ENCODE results near the gene IL1RAPL2. TPM values are rescaled to one million over a fixed set of nuclear protein-coding genes. Genes with fewer than 3 reads are reported as not detected.

IL1RAPL2 gene
- total and polyA plus RNA-seq, 2 donors (not counting 1 experiment from before 2014, with no cell fraction given), result not detected

- ATAC-seq (ENCODE audit: low read depth), result no peak
- no peak overlapping the region for H3K4me3 Mint-ChIP-seq
- Histone ChIP-seq H3K27ac (ENCODE audit: low read length in 2 of 2) (no peak overlapping the region), H3K4me1 (ENCODE audit: control insufficient read depth in 2 of 2, insufficient read depth in 2 of 2, low read length in 2 of 2) (no peaks in the 10 kb centered on the region), H4K20me1 (ENCODE audit: control insufficient read depth, insufficient read depth, low read length, poor library complexity, severe bottlenecking) (no peaks in the 10 kb centered on the region), H3K4me2 (replicated peaks; ENCODE audit: low read depth, low read length, poor library complexity, severe bottlenecking) (no peak overlapping the region), H3K4me3 (ENCODE audit: control extremely low read depth in 1 of 5, extremely low read depth in 1 of 5, insufficient read depth in 1 of 5, low read depth in 2 of 5, low read length in 4 of 5) (no peak overlapping the region), H2AFZ (ENCODE audit: insufficient read depth, low read depth, low read length, poor library complexity, severe bottlenecking) (no peak overlapping the region), H3K36me3 (replicated peaks in 1 of 2; ENCODE audit: control extremely low read depth in 1 of 2, control insufficient read depth in 1 of 2, extremely low read depth in 1 of 2, insufficient read depth in 2 of 2, low read length in 1 of 2) (no peaks in the 10 kb centered on the region), H3K9ac (ENCODE audit: low read length) (no peak overlapping the region), H3K79me2 (ENCODE audit: control insufficient read depth, insufficient read depth, low read length) (no peaks in the 10 kb centered on the region), H3K27me3 (replicated peaks in 1 of 4; ENCODE audit: control extremely low read depth in 1 of 4, control insufficient read depth in 3 of 4, insufficient read depth in 4 of 4, low read length in 3 of 4) (no peaks in the 10 kb centered on the region), H3K9me3 (ENCODE audit: control extremely low read depth in 1 of 3, control insufficient read depth in 2 of 3, insufficient read depth in 1 of 3, low read length in 2 of 3) (no peaks in the 10 kb centered on the region)
- no peak for DNase-seq
- TF ChIP-seq EZH2 (IDR thresholded peaks at IDR 0.05; ENCODE audit: borderline replicate concordance, insufficient read depth, low read depth, low read length, poor library complexity, severe bottlenecking), result no peak
- TF ChIP-seq, protein P1, sequence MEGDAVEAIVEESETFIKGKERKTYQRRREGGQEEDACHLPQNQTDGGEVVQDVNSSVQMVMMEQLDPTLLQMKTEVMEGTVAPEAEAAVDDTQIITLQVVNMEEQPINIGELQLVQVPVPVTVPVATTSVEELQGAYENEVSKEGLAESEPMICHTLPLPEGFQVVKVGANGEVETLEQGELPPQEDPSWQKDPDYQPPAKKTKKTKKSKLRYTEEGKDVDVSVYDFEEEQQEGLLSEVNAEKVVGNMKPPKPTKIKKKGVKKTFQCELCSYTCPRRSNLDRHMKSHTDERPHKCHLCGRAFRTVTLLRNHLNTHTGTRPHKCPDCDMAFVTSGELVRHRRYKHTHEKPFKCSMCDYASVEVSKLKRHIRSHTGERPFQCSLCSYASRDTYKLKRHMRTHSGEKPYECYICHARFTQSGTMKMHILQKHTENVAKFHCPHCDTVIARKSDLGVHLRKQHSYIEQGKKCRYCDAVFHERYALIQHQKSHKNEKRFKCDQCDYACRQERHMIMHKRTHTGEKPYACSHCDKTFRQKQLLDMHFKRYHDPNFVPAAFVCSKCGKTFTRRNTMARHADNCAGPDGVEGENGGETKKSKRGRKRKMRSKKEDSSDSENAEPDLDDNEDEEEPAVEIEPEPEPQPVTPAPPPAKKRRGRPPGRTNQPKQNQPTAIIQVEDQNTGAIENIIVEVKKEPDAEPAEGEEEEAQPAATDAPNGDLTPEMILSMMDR (IDR thresholded peaks at IDR 0.05), result no peak
- peaks cover 2% of the 10 kb centered on the region for H3K9me3 Mint-ChIP-seq (ENCODE audit: insufficient read depth)
- H3K27ac Mint-ChIP-seq, result no peak overlapping the region
- ChIA-PET POLR2A (no interaction called here), CTCF (no interaction called here)
- H3K27me3 Mint-ChIP-seq, result no peaks in the 10 kb centered on the region
- H3K4me1 Mint-ChIP-seq, result no peaks in the 10 kb centered on the region
- intact Hi-C loops (cut with micrococcal nuclease), result no loop called here
- no CpG with 5 or more reads among the region's 4 CpGs for WGBS (ENCODE audit: insufficient coverage)
These were observed 532.8 kb downstream of the IL1RAPL2 start for GRCh38 chrX:105098812-105099211.

- peaks cover 2% of the 10 kb centered on the region for H3K9me3 Mint-ChIP-seq (ENCODE audit: insufficient read depth)
- H3K4me3 ChIP-seq (ENCODE audit: control extremely low read depth in 1 of 5, extremely low read depth in 1 of 5, insufficient read depth in 1 of 5, low read depth in 2 of 5, low read length in 4 of 5), result no peak overlapping the region
- H3K9ac ChIP-seq (ENCODE audit: low read length), result no peak overlapping the region
- CTCF ChIA-PET, result no interaction called here
- no peak overlapping the region for H3K27ac ChIP-seq (ENCODE audit: low read length in 2 of 2)
- no peaks in the 10 kb centered on the region for H4K20me1 ChIP-seq (ENCODE audit: control insufficient read depth, insufficient read depth, low read length, poor library complexity, severe bottlenecking)
- no CpG with 5 or more reads among the region's 3 CpGs for WGBS (ENCODE audit: insufficient coverage)
- no peaks in the 10 kb centered on the region for H3K79me2 ChIP-seq (ENCODE audit: control insufficient read depth, insufficient read depth, low read length)
- H3K4me3 Mint-ChIP-seq, result no peak overlapping the region
- no peaks in the 10 kb centered on the region for H3K9me3 ChIP-seq (ENCODE audit: control extremely low read depth in 1 of 3, control insufficient read depth in 2 of 3, insufficient read depth in 1 of 3, low read length in 2 of 3)
- no peak overlapping the region for H3K27ac Mint-ChIP-seq
- H3K4me1 Mint-ChIP-seq, result no peaks in the 10 kb centered on the region
- POLR2A ChIA-PET, result no interaction called here
- TF ChIP-seq EZH2 (IDR thresholded peaks at IDR 0.05; ENCODE audit: borderline replicate concordance, insufficient read depth, low read depth, low read length, poor library complexity, severe bottlenecking), result no peak
- TF ChIP-seq, protein P1 (IDR thresholded peaks at IDR 0.05), result no peak
- no peak for DNase-seq
- H3K27me3 ChIP-seq (replicated peaks in 1 of 4; ENCODE audit: control extremely low read depth in 1 of 4, control insufficient read depth in 3 of 4, insufficient read depth in 4 of 4, low read length in 3 of 4), result no peaks in the 10 kb centered on the region
- intact Hi-C loops (cut with micrococcal nuclease), result no loop called here
- H3K4me1 ChIP-seq (ENCODE audit: control insufficient read depth in 2 of 2, insufficient read depth in 2 of 2, low read length in 2 of 2), result no peaks in the 10 kb centered on the region
- ATAC-seq (ENCODE audit: low read depth), result no peak
- no peaks in the 10 kb centered on the region for H3K36me3 ChIP-seq (replicated peaks in 1 of 2; ENCODE audit: control extremely low read depth in 1 of 2, control insufficient read depth in 1 of 2, extremely low read depth in 1 of 2, insufficient read depth in 2 of 2, low read length in 1 of 2)
- no peak overlapping the region for H2AFZ ChIP-seq (ENCODE audit: insufficient read depth, low read depth, low read length, poor library complexity, severe bottlenecking)
- H3K4me2 ChIP-seq (replicated peaks; ENCODE audit: low read depth, low read length, poor library complexity, severe bottlenecking), result no peak overlapping the region
- H3K27me3 Mint-ChIP-seq, result no peaks in the 10 kb centered on the region
These were observed 535.4 kb downstream of the IL1RAPL2 start for GRCh38 chrX:105101378-105101777.

Measured in B cell (primary cell).